ENCODE data around the gene CX3CR1. TPM values are rescaled to one million over a fixed set of nuclear protein-coding genes. Genes with fewer than 3 reads are reported as not detected.
"Not testable (repeated sequence)": the region's sequence is repeated elsewhere in the genome, so short reads cannot be mapped to it uniquely, and the experiment has no call there.

Gene CX3CR1, protein sequence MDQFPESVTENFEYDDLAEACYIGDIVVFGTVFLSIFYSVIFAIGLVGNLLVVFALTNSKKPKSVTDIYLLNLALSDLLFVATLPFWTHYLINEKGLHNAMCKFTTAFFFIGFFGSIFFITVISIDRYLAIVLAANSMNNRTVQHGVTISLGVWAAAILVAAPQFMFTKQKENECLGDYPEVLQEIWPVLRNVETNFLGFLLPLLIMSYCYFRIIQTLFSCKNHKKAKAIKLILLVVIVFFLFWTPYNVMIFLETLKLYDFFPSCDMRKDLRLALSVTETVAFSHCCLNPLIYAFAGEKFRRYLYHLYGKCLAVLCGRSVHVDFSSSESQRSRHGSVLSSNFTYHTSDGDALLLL
- not detected for polyA plus RNA-seq (2013, experiment 1 of 4)
- polyA plus RNA-seq (2013, experiment 2 of 4), result 0.07 TPM
- 0.11 TPM for polyA plus RNA-seq (2013, experiment 3 of 4)
- polyA plus RNA-seq (2013, experiment 4 of 4), result 0.16 TPM

- Histone ChIP-seq H3K9me3 (ENCODE audit: control insufficient read depth, low read length) (no peaks in the 10 kb centered on the region), H3K4me1 (ENCODE audit: control insufficient read depth, insufficient read depth, low read length) (no peaks in the 10 kb centered on the region), H3K4me3 (ENCODE audit: insufficient read depth, low read depth, low read length) (no peak within 1 kb of the TSS), H3K36me3 (ENCODE audit: control insufficient read depth, insufficient read depth, low read length) (no peaks in the 10 kb centered on the region), H3K27me3 (ENCODE audit: control insufficient read depth, insufficient read depth, low read length, poor library complexity, severe bottlenecking) (no peaks in the 10 kb centered on the region), H3K27ac (ENCODE audit: insufficient read depth, low read depth, low read length, poor library complexity, severe bottlenecking) (no peak within 1 kb of the TSS)
- 78 to 80% methylated on average over 5 of the region's 5 CpGs for WGBS, 2 experiments
These were observed at the start of gene CX3CR1 for GRCh38 chr3:39279745-39280517. CX3CR1 (minus strand) TSS chr3:39280036; CDS start chr3:39266509, 13,527 bp downstream.

GRCh38 chr3:39329493-39329892 is 49.7 kb upstream of the CX3CR1 start, which contains the start of gene CCR8:
CCR8 (plus strand) TSS chr3:39329709; CDS start chr3:39332332, 2,623 bp downstream.
- H3K36me3 ChIP-seq (ENCODE audit: control insufficient read depth, insufficient read depth, low read length), result no peaks in the 10 kb centered on the region
- no peak within 1 kb of the TSS for H3K4me3 ChIP-seq (ENCODE audit: insufficient read depth, low read depth, low read length)
- no peaks in the 10 kb centered on the region for H3K27me3 ChIP-seq (ENCODE audit: control insufficient read depth, insufficient read depth, low read length, poor library complexity, severe bottlenecking)
- WGBS, 2 experiments, result 85% methylated on average over 1 of the region's 1 CpG; no CpG with 5 or more reads in 1 of the 2 experiments
- H3K4me1 ChIP-seq (ENCODE audit: control insufficient read depth, insufficient read depth, low read length), result no peaks in the 10 kb centered on the region
- no peak within 1 kb of the TSS for H3K27ac ChIP-seq (ENCODE audit: insufficient read depth, low read depth, low read length, poor library complexity, severe bottlenecking)
- H3K9me3 ChIP-seq (ENCODE audit: control insufficient read depth, low read length), result no peaks in the 10 kb centered on the region

- WGBS, 2 experiments, result 95 to 96% methylated on average over 4 of the region's 4 CpGs
- H3K9me3 ChIP-seq (ENCODE audit: control insufficient read depth, low read length), result no peaks in the 10 kb centered on the region
- no peaks in the 10 kb centered on the region for H3K36me3 ChIP-seq (ENCODE audit: control insufficient read depth, insufficient read depth, low read length)
- no peaks in the 10 kb centered on the region for H3K27me3 ChIP-seq (ENCODE audit: control insufficient read depth, insufficient read depth, low read length, poor library complexity, severe bottlenecking)
- H3K4me3 ChIP-seq (ENCODE audit: insufficient read depth, low read depth, low read length), result no peak overlapping the region
- no peak overlapping the region for H3K27ac ChIP-seq (ENCODE audit: insufficient read depth, low read depth, low read length, poor library complexity, severe bottlenecking)
- no peaks in the 10 kb centered on the region for H3K4me1 ChIP-seq (ENCODE audit: control insufficient read depth, insufficient read depth, low read length)
These were observed 48.0 kb upstream of the CX3CR1 start for GRCh38 chr3:39327746-39328349.

- Histone ChIP-seq H3K4me1 (ENCODE audit: control insufficient read depth, insufficient read depth, low read length) (no peaks in the 10 kb centered on the region), H3K9me3 (ENCODE audit: control insufficient read depth, low read length) (no peaks in the 10 kb centered on the region), H3K4me3 (ENCODE audit: insufficient read depth, low read depth, low read length) (no peak overlapping the region), H3K27ac (ENCODE audit: insufficient read depth, low read depth, low read length, poor library complexity, severe bottlenecking) (no peak overlapping the region), H3K36me3 (ENCODE audit: control insufficient read depth, insufficient read depth, low read length) (no peaks in the 10 kb centered on the region), H3K27me3 (ENCODE audit: control insufficient read depth, insufficient read depth, low read length, poor library complexity, severe bottlenecking) (no peaks in the 10 kb centered on the region)
- WGBS, 2 experiments, result 88 to 91% methylated on average over 4 of the region's 4 CpGs
These were observed 47.4 kb upstream of the CX3CR1 start for GRCh38 chr3:39327053-39327745.

DNA sequence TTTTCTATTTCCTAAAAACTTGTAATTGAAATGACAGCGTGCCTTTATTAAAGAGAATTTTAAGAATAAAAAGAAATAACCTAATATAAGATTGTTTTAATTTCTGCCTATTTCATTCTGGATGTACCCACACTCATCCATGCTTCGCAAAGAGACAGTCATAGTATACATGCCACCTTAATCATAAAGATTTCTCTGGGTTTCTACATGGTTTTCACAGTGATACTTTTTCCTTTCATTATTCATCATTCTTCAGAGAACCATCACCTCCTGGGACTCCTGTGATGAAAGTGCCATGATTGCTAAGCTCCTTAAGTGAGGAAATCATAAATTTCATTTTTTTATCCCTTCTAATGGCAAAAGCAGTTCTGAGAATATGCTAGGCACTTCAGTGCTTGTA is 45.4 kb upstream of the CX3CR1 start:
- Histone ChIP-seq H3K4me3 (ENCODE audit: insufficient read depth, low read depth, low read length) (no peak overlapping the region), H3K9me3 (ENCODE audit: control insufficient read depth, low read length) (no peaks in the 10 kb centered on the region), H3K4me1 (ENCODE audit: control insufficient read depth, insufficient read depth, low read length) (no peaks in the 10 kb centered on the region), H3K36me3 (ENCODE audit: control insufficient read depth, insufficient read depth, low read length) (no peaks in the 10 kb centered on the region), H3K27me3 (ENCODE audit: control insufficient read depth, insufficient read depth, low read length, poor library complexity, severe bottlenecking) (no peaks in the 10 kb centered on the region), H3K27ac (ENCODE audit: insufficient read depth, low read depth, low read length, poor library complexity, severe bottlenecking) (no peak overlapping the region)
- 94 to 100% methylated on average over 1 of the region's 2 CpGs for WGBS, 2 experiments

DNA sequence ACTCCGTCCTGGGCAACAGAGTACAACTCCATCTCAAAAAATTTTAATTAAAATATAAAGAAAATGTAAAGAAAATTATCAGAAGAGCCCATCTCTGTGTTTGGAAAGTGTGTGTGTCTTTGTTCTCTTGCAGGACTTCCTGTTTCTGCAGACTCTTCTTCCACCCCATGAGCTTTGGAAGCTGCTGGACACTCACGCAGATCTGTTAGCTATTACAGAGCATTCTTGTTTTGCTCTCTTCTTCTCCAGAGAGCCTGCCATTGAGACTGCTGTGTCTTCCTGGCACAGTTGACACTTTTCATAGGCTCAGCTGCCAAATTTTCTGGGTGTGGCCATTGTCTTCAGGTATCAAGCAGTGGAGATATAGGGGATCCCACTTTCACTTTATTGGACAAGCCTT is 43.7 kb upstream of the CX3CR1 start:
- Histone ChIP-seq H3K36me3 (ENCODE audit: control insufficient read depth, insufficient read depth, low read length) (no peaks in the 10 kb centered on the region), H3K4me1 (ENCODE audit: control insufficient read depth, insufficient read depth, low read length) (no peaks in the 10 kb centered on the region), H3K9me3 (ENCODE audit: control insufficient read depth, low read length) (no peaks in the 10 kb centered on the region), H3K4me3 (ENCODE audit: insufficient read depth, low read depth, low read length) (no peak overlapping the region), H3K27ac (ENCODE audit: insufficient read depth, low read depth, low read length, poor library complexity, severe bottlenecking) (no peak overlapping the region), H3K27me3 (ENCODE audit: control insufficient read depth, insufficient read depth, low read length, poor library complexity, severe bottlenecking) (no peaks in the 10 kb centered on the region)
- WGBS, 2 experiments, result 81 to 93% methylated on average over 1 to 2 of the region's 2 CpGs

DNA sequence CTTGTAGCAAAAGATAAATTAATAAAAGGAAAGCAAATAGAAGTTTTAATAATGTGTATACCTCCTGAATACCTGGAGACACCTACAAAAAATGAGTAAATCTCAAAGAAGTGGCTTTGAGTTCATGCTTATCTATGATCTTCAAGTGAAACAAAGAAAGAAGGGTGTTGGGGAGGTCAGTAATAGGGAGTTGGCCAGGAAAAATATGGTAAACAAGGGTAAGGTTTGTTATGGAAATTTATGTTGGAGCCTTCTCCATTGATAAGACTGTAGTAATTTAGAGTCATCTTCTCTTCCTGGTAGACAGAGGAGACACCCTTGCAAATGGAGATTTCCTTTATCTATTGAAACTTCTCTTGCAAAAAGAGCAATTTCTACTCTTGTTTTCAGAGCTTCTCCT is 43.1 kb upstream of the CX3CR1 start:
- no peaks in the 10 kb centered on the region for H3K9me3 ChIP-seq (ENCODE audit: control insufficient read depth, low read length)
- H3K27me3 ChIP-seq (ENCODE audit: control insufficient read depth, insufficient read depth, low read length, poor library complexity, severe bottlenecking), result no peaks in the 10 kb centered on the region
- no peak overlapping the region for H3K4me3 ChIP-seq (ENCODE audit: insufficient read depth, low read depth, low read length)
- H3K36me3 ChIP-seq (ENCODE audit: control insufficient read depth, insufficient read depth, low read length), result no peaks in the 10 kb centered on the region
- no peak overlapping the region for H3K27ac ChIP-seq (ENCODE audit: insufficient read depth, low read depth, low read length, poor library complexity, severe bottlenecking)
- no peaks in the 10 kb centered on the region for H3K4me1 ChIP-seq (ENCODE audit: control insufficient read depth, insufficient read depth, low read length)

DNA sequence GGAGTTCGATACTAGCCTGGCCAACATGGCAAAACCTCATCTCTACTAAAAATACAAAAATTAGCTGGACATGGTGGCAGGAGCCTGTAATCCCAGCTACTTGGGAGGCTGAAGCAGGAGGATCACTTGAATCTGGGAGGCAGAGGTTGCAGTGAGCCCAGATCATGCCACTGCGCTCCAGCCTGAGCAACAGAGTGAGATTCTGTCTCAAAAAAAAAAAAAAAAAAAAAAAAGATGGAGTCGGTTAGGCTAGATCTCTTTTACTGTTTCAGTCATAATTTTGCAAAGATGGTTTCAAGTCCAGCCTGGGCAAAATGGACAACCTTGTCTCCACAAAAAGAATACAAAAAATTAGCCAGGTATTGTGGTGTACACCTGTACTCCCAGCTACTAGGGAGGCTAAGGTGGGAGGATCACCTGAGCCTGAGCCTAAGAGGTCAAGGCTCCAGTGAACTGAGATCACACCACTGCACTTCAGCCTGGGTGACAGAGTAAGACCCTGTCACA is 42.4 kb upstream of the CX3CR1 start:
- H3K27ac ChIP-seq (ENCODE audit: insufficient read depth, low read depth, low read length, poor library complexity, severe bottlenecking); H3K9me3 ChIP-seq (ENCODE audit: control insufficient read depth, low read length); H3K4me3 ChIP-seq (ENCODE audit: insufficient read depth, low read depth, low read length); H3K36me3 ChIP-seq (ENCODE audit: control insufficient read depth, insufficient read depth, low read length); H3K27me3 ChIP-seq (ENCODE audit: control insufficient read depth, insufficient read depth, low read length, poor library complexity, severe bottlenecking); H3K4me1 ChIP-seq (ENCODE audit: control insufficient read depth, insufficient read depth, low read length): not testable (repeated sequence)
- WGBS, 2 experiments, result 45 to 61% methylated on average over 2 to 3 of the region's 3 CpGs

GRCh38 chr3:39321574-39321983 is 41.7 kb upstream of the CX3CR1 start:
- H3K27ac ChIP-seq (ENCODE audit: insufficient read depth, low read depth, low read length, poor library complexity, severe bottlenecking), result not testable (repeated sequence)

More at GRCh38 chr3:39321574-39321983, 41.7 kb upstream of the CX3CR1 start:
- H3K36me3 ChIP-seq (ENCODE audit: control insufficient read depth, insufficient read depth, low read length); H3K4me1 ChIP-seq (ENCODE audit: control insufficient read depth, insufficient read depth, low read length); H3K9me3 ChIP-seq (ENCODE audit: control insufficient read depth, low read length); H3K4me3 ChIP-seq (ENCODE audit: insufficient read depth, low read depth, low read length); H3K27me3 ChIP-seq (ENCODE audit: control insufficient read depth, insufficient read depth, low read length, poor library complexity, severe bottlenecking): not testable (repeated sequence)
- 92 to 94% methylated on average over 2 of the region's 2 CpGs for whole genome bisulfite sequencing, 2 experiments

Data from ectodermal cell (in vitro differentiated cells).